Activated naive CD4-positive, alpha-beta T cell treated with anti-CD3 and anti-CD28 coated beads, Interleukin-2, amount 10 ng/mL, durations not matched to agents 5 hours and 36 hours (primary cell): ENCODE results near the gene COX17. TPM values are rescaled to one million over a fixed set of nuclear protein-coding genes. Genes with fewer than 3 reads are reported as not detected.

ENCODE experiments used
- total RNA-seq, 2 experiments: library from RNA; stranded (reverse); gene quantifications; one replicate each; pipeline ENCODE4 v1.2.3, GENCODE V29; 2021

The COX17 gene
- total RNA-seq = 10 to 100 TPM; 44.9 to 45.9 TPM

GRCh38 chr3:119676771-119677640, at the start of gene COX17:
Gene COX17, minus strand, starts transcription at chr3:119677406. Its CDS starts 96 bp downstream, at chr3:119677310.

GRCh38 chr3:119702530-119703527, 25.6 kb upstream of the COX17 start, which contains the start of gene CFAP91:
Gene CFAP91, plus strand, starts transcription at chr3:119703022. Its CDS starts 77 bp downstream, at chr3:119703099.

GRCh38 chr3:119660474-119661440, 16.4 kb downstream of the COX17 start, which contains the start of gene POPDC2:
Gene POPDC2, minus strand, starts transcription at chr3:119660589. Its CDS starts 166 bp downstream, at chr3:119660423.

Other genes with a start within 250 kb of the COX17 start
- gene TMEM39A, start 213.8 kb downstream of the COX17 start, total RNA-seq = 10 to 100 TPM; 31.0 to 31.8 TPM
- 10 to 100 TPM; 29.6 to 32.8 TPM for gene POGLUT1, start 208.4 kb downstream of the COX17 start, total RNA-seq
- 10 to 100 TPM; 66.1 to 66.8 TPM for gene TIMMDC1, start 178.9 kb downstream of the COX17 start, total RNA-seq
- gene CD80, start 117.8 kb downstream of the COX17 start, total RNA-seq = 10 to 100 TPM; 14.0 to 14.4 TPM
- gene ADPRH, start 97.9 kb downstream of the COX17 start, total RNA-seq = 1 to 10 TPM; 1.2 TPM
- gene PLA1A, start 79.5 kb downstream of the COX17 start, total RNA-seq = not detected
- 1 to 10 TPM; 3.7 to 3.8 TPM for gene POPDC2, start 16.8 kb downstream of the COX17 start, total RNA-seq
- gene CFAP91, start 25.6 kb upstream of the COX17 start, total RNA-seq = not detected
- under 1 TPM in 1 of 2 experiments, not detected in 1; 0.17 TPM for gene NR1I2, start 104.7 kb upstream of the COX17 start, total RNA-seq